Embryonic facial prominence (tissue), 1 donor: ENCODE results near the gene FOXO4.

Experiments used
- DNase-seq: peaks from one replicate; pipeline ENCODE4 v3.0.0-alpha.2; 2016; ENCODE audit errors: extremely low spot score

Gene FOXO4

DNA sequence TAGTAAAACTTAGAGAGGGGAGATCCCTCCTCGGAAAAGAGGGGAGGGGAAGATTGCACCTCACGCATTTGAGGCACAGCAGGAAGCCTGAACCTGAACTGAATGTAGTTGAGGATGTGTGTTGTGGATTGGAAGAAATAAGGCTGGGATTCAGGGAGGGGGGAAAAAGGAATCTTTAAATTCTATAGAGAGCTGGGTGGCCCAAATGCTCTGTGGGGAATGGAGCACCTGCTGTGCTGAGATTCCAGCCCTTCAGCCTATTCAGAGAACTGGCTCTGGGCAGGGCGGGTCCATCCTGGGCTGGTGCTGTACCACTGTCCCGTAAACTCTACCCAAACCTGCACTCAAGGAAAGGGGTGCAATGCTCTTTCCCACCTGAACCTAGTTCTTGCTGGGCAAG is 4.1 kb downstream of the FOXO4 start:
- DNase-seq: no peak

DNA sequence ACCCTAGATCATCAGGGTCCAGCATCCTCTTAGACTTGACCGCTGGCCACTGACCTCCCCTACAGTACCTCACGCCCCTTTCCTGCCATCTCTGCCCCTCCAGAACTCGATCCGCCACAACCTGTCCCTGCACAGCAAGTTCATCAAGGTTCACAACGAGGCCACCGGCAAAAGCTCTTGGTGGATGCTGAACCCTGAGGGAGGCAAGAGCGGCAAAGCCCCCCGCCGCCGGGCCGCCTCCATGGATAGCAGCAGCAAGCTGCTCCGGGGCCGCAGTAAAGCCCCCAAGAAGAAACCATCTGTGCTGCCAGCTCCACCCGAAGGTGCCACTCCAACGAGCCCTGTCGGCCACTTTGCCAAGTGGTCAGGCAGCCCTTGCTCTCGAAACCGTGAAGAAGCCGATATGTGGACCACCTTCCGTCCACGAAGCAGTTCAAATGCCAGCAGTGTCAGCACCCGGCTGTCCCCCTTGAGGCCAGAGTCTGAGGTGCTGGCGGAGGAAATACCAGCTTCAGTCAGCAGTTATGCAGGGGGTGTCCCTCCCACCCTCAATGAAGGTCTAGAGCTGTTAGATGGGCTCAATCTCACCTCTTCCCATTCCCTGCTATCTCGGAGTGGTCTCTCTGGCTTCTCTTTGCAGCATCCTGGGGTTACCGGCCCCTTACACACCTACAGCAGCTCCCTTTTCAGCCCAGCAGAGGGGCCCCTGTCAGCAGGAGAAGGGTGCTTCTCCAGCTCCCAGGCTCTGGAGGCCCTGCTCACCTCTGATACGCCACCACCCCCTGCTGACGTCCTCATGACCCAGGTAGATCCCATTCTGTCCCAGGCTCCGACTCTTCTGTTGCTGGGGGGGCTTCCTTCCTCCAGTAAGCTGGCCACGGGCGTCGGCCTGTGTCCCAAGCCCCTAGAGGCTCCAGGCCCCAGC is 5.2 kb downstream of the FOXO4 start:
- no peak for DNase-seq

DNA sequence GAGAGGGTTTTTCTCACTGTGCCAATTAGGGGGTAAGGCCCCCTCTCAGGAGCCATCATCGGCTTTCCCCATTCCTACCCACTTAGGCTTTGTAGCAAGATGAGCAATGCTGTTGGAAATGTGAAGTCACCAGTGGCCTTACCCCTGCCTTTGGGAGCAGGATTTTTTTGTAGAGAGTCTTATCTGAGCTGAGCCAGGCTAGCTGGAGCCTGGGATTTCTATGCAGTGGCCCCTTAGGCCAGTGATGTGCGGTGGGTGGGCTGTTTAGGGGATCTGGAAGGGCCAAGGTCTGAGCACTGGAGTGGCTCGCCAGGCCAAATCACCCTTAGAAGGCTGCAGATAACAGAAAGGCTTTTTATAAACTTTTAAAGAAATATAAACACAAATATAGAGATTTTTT is 6.6 kb downstream of the FOXO4 start:
- DNase-seq: no peak

DNA sequence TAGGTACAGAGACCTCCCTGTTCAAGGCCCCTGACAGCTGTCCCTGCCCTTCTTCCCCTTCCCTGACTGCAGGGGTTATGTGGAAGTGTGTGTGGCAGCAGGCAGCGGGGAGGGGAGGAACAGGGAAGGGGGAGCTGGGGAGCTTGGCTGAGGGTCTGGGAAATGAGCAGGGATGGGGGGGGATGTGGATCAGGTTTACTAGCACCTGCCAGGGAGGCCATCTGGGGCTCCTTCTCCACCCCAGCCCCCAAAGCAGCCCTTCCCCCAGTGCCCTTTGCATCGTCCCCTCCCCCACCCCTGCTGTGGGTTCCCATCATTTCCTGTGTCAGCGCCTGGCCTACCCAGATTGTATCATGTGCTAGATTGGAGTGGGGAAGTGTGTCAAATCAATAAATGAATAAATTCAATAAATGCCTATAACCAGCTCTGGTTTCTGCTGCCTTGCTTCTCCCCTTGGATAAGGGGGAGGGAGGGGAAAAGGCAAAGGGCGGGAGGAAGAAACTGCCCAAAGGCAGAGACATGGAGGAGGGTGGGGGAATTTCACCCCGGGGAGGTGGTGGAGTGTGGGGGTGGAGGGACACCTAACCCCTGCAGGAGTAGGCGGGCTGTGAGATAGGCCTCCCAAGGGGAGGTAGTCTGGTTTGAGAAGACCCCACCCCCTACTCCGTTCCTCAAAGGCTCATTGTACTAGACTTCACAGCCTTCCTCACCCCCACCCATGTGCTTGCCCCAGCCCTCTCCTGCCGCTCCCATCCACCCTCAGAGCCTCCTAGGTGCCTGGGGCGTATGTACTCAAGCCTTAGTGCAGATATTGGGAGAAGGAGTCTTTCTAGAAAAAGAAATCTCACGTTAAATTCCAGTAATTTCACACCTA is 7.7 kb downstream of the FOXO4 start:
- DNase-seq: no peak

DNA sequence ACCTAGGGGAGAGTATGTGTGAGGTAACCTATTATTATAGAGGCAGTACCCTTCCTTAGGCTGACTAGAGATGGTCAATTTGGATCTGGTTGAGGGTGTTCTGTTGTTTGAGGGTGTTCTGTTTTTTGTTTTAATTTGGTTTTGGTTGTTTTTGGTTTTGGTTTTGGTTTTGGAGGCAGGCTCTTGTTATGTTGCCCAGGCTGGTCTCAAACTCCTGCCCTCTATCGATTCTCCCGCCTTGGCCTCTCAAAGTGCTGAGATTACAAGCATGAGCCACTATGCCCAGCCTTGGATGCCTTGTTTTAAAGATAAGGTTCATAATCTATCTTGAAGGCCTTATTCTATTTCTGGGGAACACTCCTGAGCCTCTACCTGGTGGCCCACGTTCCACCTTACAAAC is 10.0 kb downstream of the FOXO4 start:
- DNase-seq: no peak

DNA sequence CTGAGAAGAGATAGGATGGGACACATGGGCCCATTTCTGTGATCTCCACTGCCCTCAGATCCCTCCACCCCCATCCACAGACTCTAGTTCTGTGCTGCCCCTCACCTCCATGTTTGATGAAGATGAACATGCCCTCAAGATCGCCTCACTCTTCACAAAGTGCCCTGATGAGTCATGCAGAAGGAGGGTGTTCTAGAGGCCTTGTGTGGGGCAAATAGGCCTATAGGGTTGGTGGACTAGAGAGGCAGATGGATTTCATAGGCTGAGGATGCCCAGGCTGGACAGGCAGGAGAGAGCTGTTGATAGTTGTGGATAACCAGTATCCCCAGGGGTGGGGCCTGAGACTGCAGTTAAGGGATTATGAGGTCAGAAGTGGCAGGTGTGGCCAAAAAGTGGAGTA is 10.8 kb downstream of the FOXO4 start, which contains the start of gene CXorf65:
Gene CXorf65, minus strand, starts transcription at position 314 of the 400 bp plus-strand sequence. Its CDS starts 184 bp downstream, at position 130.
- no peak for DNase-seq

DNA sequence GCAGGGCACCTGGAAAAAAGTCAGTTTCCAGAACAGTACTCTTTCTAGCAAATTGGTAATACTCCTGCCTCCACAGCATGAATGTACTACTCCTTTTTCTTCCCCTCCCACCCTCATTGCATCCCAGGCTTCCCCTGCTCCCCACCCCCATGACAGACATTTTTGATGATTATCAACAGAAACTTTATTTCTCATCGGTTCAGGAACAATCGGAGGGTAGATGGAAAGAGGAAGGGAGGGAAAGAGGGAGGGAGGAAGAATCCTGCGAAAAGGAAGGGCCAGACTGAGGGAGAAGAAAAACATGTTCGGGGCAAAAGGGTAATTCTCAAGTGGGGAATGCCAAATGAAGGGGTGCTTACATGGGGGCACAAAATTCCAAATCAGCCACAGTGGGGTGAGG is 11.6 kb downstream of the FOXO4 start:
- no peak for DNase-seq

DNA sequence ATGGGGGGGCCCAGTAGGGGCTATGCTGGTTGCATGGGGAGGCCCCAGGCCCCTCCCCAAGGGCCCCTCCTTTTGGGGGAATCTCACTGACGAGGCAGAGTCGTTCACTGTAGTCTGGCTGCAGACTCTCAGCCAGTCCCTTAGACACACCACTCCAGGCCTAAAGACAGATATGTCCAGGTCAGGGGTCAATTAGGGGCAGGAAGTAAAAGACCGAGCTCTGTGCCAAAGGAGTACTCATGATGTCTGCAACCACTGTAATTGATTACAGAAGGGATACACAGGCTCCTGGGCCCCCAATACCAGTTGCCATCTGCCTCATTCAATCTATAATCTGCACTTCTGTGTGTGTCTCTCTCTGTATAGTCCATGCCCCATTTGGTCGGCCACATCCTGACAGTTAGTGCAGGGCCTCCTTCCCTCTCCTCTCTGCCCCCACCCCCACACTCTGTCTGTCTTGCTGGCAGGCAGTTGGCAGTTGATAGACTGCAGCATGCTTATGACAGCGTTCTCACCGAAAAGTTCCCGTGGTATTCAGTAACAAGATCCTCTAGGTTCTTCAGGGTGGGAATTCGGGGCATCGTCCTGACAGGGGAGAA is 12.2 kb downstream of the FOXO4 start:
- no peak for DNase-seq

DNA sequence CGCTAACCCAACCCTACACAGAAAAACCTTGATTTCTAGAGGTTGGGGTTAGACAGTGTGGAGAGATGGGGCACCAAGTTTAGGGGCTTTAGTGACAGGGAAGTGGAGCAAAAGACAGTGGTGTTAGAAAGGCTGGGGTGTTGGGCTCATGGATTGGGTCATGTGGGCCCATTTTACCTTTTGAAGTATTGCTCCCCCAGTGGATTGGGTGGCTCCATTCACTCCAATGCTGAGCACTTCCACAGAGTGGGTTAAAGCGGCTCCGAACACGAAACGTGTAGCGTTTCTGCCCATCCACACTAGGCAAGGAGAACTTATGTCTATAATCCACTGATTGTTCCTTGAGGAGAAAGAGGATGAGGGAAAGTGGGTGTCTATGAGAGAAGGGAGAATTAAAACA is 13.4 kb downstream of the FOXO4 start:
- no peak for DNase-seq

DNA sequence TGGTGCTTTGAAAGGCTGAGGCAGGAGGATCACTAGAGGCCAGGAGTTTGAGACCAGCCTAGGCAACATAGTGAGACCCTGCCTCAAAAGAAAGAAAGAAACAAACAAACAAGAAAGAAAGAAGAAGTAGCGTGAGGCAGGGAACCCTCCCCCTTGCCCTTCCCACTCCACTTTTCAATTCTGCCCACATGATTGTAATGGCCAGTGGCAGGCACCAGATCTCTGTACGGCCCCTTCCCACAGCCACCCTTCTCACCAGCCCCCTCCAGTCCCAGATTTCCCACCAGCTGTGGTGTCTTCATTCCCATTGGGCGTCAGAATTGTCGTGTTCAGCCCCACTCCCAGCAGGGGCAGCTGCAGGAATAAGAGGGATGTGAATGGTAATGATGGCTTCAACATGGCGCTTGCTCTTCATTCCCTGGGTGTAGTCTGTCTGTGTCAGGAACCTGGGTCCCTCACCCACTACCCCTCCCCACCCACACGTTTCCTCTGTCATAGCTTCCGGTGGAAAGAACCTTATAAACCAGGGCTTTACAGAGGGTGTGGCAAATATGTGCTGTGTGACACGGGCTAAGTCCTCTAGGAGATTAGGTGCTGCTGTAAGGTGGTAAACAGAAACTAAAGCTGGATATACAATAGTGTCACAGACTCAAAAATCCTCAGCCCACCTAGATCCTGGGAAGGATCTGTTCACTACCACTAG is 15.6 kb downstream of the FOXO4 start, which contains the start of gene IL2RG:
Gene IL2RG, minus strand, starts transcription at position 437 of the 703 bp plus-strand sequence. Its CDS starts 38 bp downstream, at position 399.
- no peak for DNase-seq

DNA sequence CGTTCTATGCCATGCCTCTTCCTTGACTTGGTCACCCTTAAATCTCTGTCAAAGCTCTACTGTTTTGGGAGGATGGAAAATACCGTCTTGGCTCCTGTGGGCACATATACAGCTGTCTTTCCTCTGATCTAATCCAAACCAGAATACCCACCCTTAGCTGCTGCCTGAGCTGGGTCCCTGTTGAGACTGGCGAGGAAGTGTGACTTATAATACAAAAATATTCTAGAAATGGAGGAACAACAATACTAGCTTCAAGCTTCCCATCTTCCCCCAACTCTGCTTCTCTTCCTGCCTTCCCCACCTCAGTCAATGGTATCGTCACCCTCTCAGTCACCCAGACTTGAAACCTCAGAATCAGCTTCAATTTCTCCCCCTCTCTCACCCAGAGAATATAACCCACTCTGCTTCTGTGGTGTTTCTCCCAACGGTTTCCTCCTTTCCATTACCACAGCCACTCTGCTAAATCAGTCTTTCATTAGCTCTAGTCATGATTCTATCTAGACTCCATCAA is 16.3 kb downstream of the FOXO4 start:
- DNase-seq: no peak

DNA sequence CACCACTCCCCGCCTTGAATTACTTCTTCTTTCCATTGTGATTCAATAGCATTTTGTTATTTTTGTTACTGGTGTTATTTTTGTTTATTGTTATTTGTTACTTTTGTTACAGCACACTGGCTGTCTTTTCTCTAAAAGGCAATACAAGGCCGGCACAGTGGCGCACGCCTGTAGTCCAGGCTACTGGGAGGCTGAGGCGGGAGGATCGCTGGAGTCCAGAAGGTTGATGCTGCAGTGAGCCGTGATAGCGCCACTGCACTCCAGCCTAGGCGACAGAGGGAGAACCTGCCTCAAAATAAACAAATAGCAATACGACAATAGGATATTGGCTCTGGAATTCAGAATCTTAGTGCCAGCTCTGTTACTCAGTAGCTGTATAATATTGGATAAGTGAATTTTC is 21.7 kb downstream of the FOXO4 start:
- no peak for DNase-seq

DNA sequence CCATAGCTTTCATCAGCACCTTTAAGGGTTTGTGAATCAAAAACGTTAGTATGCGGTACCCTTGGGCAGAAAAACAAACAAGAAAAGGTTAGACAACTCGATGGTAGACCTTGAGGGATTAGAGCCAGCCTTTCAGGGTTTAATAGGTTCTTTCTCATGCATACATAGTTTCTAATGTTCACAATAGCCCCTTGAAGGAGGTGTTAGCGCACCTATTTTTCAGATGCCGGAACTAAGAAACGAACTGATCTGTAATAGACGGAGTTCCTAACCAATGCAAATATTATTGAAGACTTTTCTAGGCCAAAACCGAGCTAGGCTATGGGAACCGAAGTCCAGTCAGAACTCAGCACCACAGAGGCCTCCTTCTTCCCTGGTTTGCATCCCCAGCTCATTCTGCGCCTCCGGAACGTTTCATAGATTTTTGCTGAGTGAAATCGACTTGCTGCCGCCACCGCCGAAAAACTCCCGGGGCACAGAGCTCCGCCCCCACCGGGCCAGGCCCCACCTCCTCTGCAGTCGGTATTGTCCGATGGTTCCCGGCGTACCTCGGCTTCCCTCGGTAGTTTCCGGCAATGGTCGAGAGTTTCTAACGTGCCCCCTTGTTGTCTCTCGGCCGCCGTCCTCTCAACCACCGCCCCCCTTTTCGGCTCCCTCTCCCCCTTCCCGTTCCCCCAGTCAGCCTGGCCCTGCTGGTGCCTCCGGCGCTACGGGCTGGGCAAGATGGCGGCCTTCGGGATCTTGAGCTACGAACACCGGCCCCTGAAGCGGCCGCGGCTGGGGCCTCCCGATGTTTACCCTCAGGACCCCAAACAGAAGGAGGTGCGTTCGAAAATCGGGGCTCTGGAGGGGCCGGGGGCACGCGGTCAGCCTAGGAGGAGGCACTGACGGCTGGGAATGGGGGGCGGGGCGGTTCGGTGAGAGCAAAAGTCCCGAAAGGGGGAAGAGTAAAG is 22.7 kb downstream of the FOXO4 start, which contains the start of gene MED12:
Gene MED12, plus strand, starts transcription at position 565 of the 953 bp plus-strand sequence. Its CDS starts 159 bp downstream, at position 724.
- peak; percentile 70 for DNase-seq

DNA sequence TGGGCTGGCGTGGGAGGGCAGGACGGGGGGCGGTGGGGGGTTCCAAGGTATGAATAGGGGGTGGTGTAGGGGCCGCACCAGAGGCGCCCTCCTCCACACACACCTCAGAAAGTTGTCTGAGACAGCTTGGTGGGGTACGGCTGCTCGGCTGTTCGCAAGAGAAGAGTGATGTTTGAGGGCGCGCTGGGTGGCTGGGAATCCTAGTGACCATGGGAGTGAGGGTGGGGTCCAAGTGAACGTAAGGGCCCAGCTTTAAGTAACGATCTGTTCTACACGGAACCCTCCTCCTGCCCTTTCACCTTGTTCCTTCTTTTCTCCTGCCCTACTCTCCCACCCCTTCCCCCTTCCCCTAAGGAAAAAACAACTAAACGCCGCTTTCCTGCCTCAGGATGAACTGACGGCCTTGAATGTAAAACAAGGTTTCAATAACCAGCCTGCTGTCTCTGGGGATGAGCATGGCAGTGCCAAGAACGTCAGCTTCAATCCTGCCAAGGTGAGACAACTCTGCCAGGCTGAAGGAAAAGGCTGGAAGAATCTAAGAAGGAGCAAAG is 23.4 kb downstream of the FOXO4 start:
- DNase-seq: no peak

DNA sequence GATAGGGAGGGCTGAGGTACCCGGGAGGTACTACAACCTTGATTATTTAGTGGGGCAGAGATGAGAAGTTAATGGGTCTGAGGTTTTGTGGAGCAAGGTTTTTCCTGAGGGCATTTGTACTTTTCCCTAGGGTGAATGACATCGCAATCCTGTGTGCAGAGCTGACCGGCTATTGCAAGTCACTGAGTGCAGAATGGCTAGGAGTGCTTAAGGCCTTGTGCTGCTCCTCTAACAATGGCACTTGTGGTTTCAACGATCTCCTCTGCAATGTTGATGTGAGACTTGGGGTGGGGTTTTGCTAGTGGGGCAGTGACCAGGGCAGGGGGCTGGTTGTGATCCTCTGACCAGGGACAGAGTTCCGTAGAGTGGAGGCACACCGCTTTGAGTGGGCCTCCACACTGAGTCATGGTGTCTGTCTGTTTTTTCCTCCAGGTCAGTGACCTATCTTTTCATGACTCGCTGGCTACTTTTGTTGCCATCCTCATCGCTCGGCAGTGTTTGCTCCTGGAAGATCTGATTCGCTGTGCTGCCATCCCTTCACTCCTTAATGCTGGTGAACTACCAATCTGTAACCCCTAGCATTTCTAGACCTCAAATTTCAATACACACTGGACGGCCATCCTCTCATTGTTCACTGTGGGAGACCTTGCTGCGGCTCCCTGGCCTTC is 32.6 kb downstream of the FOXO4 start:
- no peak for DNase-seq

DNA sequence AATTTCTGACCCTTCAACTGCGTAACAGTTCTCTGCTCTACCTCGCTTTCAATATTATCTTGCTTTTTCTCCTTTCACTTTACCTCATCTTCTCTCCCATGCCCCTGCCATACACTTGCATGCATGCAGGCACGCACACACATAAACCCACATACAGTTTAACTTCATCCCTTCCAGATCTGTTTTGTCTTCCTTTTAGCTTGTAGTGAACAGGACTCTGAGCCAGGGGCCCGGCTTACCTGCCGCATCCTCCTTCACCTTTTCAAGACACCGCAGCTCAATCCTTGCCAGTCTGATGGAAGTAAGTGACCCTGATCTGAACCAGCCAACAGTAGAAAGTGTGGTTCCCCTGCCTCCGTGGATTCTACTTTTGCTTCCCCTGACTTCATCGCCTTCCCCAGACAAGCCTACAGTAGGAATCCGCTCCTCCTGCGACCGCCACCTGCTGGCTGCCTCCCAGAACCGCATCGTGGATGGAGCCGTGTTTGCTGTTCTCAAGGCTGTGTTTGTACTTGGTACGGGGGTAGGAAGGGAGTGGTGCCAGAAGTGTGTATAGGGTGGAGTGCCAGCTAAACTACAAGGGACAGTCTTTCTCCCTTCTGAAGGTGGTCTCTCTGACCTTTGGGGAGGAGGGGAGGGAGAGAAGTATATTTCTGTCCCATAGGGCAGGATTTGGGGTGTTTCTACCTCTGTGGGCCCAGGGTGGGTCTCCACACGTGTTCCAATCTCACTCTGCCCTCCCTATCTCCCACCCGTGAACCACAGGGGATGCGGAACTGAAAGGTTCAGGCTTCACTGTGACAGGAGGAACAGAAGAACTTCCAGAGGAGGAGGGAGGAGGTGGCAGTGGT is 33.5 kb downstream of the FOXO4 start:
- DNase-seq: no peak

DNA sequence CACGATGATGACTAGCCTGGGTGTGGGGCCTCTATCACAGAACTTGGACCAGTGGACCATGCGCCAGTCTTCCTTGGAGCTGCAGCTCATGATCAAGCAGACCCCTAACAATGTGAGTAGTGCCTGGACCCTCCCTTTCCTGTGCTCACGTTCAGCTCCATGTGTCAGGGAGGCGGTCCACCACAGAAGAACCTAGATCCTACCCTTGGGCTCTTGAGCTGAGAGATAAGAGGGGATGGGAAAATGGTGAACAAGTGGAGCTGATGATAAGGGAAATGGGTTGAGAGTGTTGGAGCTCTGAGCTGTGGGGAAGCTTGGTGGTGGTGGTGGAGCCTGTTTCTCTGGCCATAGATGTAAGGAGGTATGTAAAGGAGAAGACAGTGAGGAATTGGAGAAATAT is 35.9 kb downstream of the FOXO4 start:
- no peak for DNase-seq

DNA sequence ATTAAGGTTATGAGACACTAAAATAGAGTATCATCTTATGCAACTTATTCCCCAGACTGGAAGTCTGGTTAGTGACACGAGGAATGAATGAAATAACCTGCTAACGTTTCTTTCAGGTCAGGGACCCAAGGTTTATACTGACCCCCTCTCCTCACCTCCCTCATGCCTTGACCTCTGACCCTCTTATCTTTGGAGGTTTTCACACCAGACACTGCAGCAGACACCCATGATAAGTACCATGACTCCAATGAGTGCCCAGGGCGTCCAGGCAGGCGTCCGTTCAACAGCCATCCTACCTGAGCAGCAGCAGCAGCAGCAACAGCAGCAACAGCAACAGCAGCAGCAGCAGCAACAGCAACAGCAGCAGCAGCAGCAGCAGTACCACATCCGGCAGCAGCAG is 44.8 kb downstream of the FOXO4 start:
- DNase-seq: no peak
